Measurements from ENCODE around the gene WDR27. TPM values are rescaled to one million over a fixed set of nuclear protein-coding genes. Genes with fewer than 3 reads are reported as not detected.

Gene WDR27
- total RNA-seq, 1 experiment from 2014 or later, result 77.9 TPM

GRCh38 chr6:169695131-169695530, 6.7 kb downstream of the WDR27 start:
- H3K36me3 Mint-ChIP-seq (ENCODE audit: insufficient read depth, unreplicated experiment), result peaks cover 5% of the 10 kb centered on the region
- intact Hi-C loops (cut with micrococcal nuclease; ENCODE audit: unreplicated experiment), result no loop called here
- DNase-seq, result no peak
- H3K4me3 Mint-ChIP-seq (ENCODE audit: low read depth, unreplicated experiment), result no peak overlapping the region
- H3K9me3 Mint-ChIP-seq (ENCODE audit: low read depth, unreplicated experiment), result peaks cover 12% of the 10 kb centered on the region
- H3K4me1 Mint-ChIP-seq (ENCODE audit: low read depth, unreplicated experiment), result peaks cover 7% of the 10 kb centered on the region
- H3K27me3 Mint-ChIP-seq (ENCODE audit: unreplicated experiment), result no peaks in the 10 kb centered on the region
- CTCF ChIA-PET, result no interaction called here
- no TSS peak for BruUV-seq (replicated peaks)
- H3K27ac Mint-ChIP-seq (ENCODE audit: unreplicated experiment), result no peak overlapping the region
- TF ChIP-seq CTCF (IDR thresholded peaks at IDR 0.05; ENCODE audit: unreplicated experiment), result no peak

GRCh38 chr6:169692516-169692915, 9.3 kb downstream of the WDR27 start:
- BruUV-seq (replicated peaks), result no TSS peak
- no peak for DNase-seq
- H3K9me3 Mint-ChIP-seq (ENCODE audit: low read depth, unreplicated experiment), result peaks cover 12% of the 10 kb centered on the region
- H3K4me3 Mint-ChIP-seq (ENCODE audit: low read depth, unreplicated experiment), result no peak overlapping the region
- intact Hi-C loops (cut with micrococcal nuclease; ENCODE audit: unreplicated experiment), result no loop called here
- no peaks in the 10 kb centered on the region for H3K27me3 Mint-ChIP-seq (ENCODE audit: unreplicated experiment)
- CTCF ChIA-PET, result no interaction called here
- TF ChIP-seq CTCF (IDR thresholded peaks at IDR 0.05; ENCODE audit: unreplicated experiment), result no peak
- H3K4me1 Mint-ChIP-seq (ENCODE audit: low read depth, unreplicated experiment), result peaks cover 2% of the 10 kb centered on the region
- peaks cover 5% of the 10 kb centered on the region for H3K36me3 Mint-ChIP-seq (ENCODE audit: insufficient read depth, unreplicated experiment)
- H3K27ac Mint-ChIP-seq (ENCODE audit: unreplicated experiment), result no peak overlapping the region

GRCh38 chr6:169691260-169691659, 10.6 kb downstream of the WDR27 start:
- intact Hi-C loops (cut with micrococcal nuclease; ENCODE audit: unreplicated experiment), result no loop called here
- CTCF ChIA-PET, result no interaction called here
- no peak overlapping the region for H3K4me3 Mint-ChIP-seq (ENCODE audit: low read depth, unreplicated experiment)
- no peak for TF ChIP-seq CTCF (IDR thresholded peaks at IDR 0.05; ENCODE audit: unreplicated experiment)
- peaks cover 10% of the 10 kb centered on the region for H3K36me3 Mint-ChIP-seq (ENCODE audit: insufficient read depth, unreplicated experiment)
- no peaks in the 10 kb centered on the region for H3K27me3 Mint-ChIP-seq (ENCODE audit: unreplicated experiment)
- no peak overlapping the region for H3K27ac Mint-ChIP-seq (ENCODE audit: unreplicated experiment)
- peaks cover 15% of the 10 kb centered on the region for H3K9me3 Mint-ChIP-seq (ENCODE audit: low read depth, unreplicated experiment)
- no TSS peak for BruUV-seq (replicated peaks)
- no peaks in the 10 kb centered on the region for H3K4me1 Mint-ChIP-seq (ENCODE audit: low read depth, unreplicated experiment)
- no peak for DNase-seq

GRCh38 chr6:169689287-169689686, 12.5 kb downstream of the WDR27 start:
- CTCF ChIA-PET, result no interaction called here
- no peak for DNase-seq
- no TSS peak for BruUV-seq (replicated peaks)
- H3K4me3 Mint-ChIP-seq (ENCODE audit: low read depth, unreplicated experiment), result no peak overlapping the region
- intact Hi-C loops (cut with micrococcal nuclease; ENCODE audit: unreplicated experiment), result no loop called here
- no peaks in the 10 kb centered on the region for H3K4me1 Mint-ChIP-seq (ENCODE audit: low read depth, unreplicated experiment)
- TF ChIP-seq CTCF (IDR thresholded peaks at IDR 0.05; ENCODE audit: unreplicated experiment), result no peak
- peaks cover 20% of the 10 kb centered on the region for H3K9me3 Mint-ChIP-seq (ENCODE audit: low read depth, unreplicated experiment)
- H3K36me3 Mint-ChIP-seq (ENCODE audit: insufficient read depth, unreplicated experiment), result peaks cover 10% of the 10 kb centered on the region
- no peaks in the 10 kb centered on the region for H3K27me3 Mint-ChIP-seq (ENCODE audit: unreplicated experiment)
- H3K27ac Mint-ChIP-seq (ENCODE audit: unreplicated experiment), result no peak overlapping the region

- no peak for TF ChIP-seq CTCF (IDR thresholded peaks at IDR 0.05; ENCODE audit: unreplicated experiment)
- H3K9me3 Mint-ChIP-seq (ENCODE audit: low read depth, unreplicated experiment), result peaks cover 17% of the 10 kb centered on the region
- no peak overlapping the region for H3K27ac Mint-ChIP-seq (ENCODE audit: unreplicated experiment)
- H3K4me1 Mint-ChIP-seq (ENCODE audit: low read depth, unreplicated experiment), result no peaks in the 10 kb centered on the region
- no peaks in the 10 kb centered on the region for H3K27me3 Mint-ChIP-seq (ENCODE audit: unreplicated experiment)
- no peak for DNase-seq
- BruUV-seq (replicated peaks), result no TSS peak
- no peak overlapping the region for H3K4me3 Mint-ChIP-seq (ENCODE audit: low read depth, unreplicated experiment)
- intact Hi-C loops (cut with micrococcal nuclease; ENCODE audit: unreplicated experiment), result no loop called here
- H3K36me3 Mint-ChIP-seq (ENCODE audit: insufficient read depth, unreplicated experiment), result peaks cover 10% of the 10 kb centered on the region
- CTCF ChIA-PET, result no interaction called here
These were observed 16.0 kb downstream of the WDR27 start for GRCh38 chr6:169685860-169686259.

All from Calu3 (cell line).